IPS-15b (cell line): ENCODE results near the gene TRAF3IP1.
"Not testable (repeated sequence)": the region's sequence is repeated elsewhere in the genome, so short reads cannot be mapped to it uniquely, and the experiment has no call there.

ENCODE experiments used
- H3K27me3 ChIP-seq: one replicate; pipeline ENCODE4 v1.6.1; 2013; ENCODE audit warnings: low read length; ENCODE audit not compliant: control insufficient read depth, insufficient read depth
- H3K36me3 ChIP-seq: one replicate; pipeline ENCODE4 v1.6.1; 2013; ENCODE audit warnings: low read length; ENCODE audit not compliant: control insufficient read depth, insufficient read depth
- H3K4me1 ChIP-seq: one replicate; pipeline ENCODE4 v1.6.1; 2013; ENCODE audit warnings: mild to moderate bottlenecking, low read length; ENCODE audit not compliant: control insufficient read depth, insufficient read depth
- H3K4me3 ChIP-seq: one replicate; pipeline ENCODE4 v1.5.1; 2013; ENCODE audit warnings: low read depth, low read length
- H3K9ac ChIP-seq: one replicate; pipeline ENCODE4 v1.6.1; 2013; ENCODE audit warnings: low read depth, mild to moderate bottlenecking, low read length
- H3K9me3 ChIP-seq: one replicate; pipeline ENCODE4 v1.6.1; 2013; ENCODE audit warnings: mild to moderate bottlenecking, low read length; ENCODE audit not compliant: control insufficient read depth, insufficient read depth

TRAF3IP1 gene, protein sequence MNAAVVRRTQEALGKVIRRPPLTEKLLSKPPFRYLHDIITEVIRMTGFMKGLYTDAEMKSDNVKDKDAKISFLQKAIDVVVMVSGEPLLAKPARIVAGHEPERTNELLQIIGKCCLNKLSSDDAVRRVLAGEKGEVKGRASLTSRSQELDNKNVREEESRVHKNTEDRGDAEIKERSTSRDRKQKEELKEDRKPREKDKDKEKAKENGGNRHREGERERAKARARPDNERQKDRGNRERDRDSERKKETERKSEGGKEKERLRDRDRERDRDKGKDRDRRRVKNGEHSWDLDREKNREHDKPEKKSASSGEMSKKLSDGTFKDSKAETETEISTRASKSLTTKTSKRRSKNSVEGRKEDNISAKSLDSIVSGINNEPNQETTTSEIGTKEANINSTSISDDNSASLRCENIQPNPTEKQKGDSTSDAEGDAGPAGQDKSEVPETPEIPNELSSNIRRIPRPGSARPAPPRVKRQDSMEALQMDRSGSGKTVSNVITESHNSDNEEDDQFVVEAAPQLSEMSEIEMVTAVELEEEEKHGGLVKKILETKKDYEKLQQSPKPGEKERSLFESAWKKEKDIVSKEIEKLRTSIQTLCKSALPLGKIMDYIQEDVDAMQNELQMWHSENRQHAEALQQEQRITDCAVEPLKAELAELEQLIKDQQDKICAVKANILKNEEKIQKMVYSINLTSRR

DNA sequence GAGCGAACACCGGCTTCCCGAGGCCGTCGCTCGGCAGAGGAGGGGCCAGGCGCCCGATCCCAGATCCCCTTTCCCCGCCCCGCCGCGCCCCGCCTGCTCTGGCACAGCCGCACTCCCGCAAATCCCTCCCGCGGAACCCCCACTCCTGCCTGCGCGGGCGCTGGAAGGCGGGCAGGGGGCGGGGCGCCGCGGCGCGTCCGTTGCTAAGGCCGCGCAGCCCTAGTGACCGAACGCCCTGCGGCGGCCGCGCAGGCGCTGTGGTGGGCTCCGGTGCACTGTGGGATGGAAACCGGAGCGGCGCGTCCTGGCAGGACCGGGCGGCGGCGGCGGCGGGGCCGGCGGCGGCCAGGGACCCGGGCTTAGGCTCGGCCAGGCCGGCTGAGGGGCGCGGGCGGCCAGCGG, at the start of gene TRAF3IP1:
Gene TRAF3IP1 (plus strand): TSS at position 273 of the 402 bp plus-strand sequence. CDS start 145 bp downstream, outside the sequence.
- Histone ChIP-seq H3K4me1 (peaks cover 7% of the 10 kb centered on the region), H3K36me3 (peaks cover 5% of the 10 kb centered on the region), H3K9me3 (no peaks in the 10 kb centered on the region), H3K27me3 (no peaks in the 10 kb centered on the region), H3K9ac (peak within 1 kb of the TSS; percentile 60), H3K4me3 (peak within 1 kb of the TSS; percentile 66)

DNA sequence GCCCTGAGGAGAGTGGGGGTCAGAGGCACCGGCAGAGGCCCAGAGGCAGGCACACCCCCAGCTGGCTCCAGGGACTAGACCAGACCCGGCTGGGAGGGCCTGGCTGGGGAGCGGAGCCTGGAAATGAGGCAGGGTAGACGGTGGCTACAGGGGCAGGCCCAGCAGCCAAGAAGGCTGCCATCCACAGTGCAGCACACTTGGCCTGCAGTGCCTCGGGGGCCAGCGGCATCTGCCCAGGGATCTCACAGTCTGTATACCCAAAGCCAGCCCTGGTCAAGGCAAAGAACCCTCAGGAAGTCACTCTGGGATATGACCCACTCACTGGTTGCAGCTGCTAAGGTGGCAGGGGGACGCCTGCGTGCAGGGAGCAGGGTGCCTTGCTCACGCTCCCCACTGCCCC, 49.7 kb upstream of the TRAF3IP1 start:
- no peaks in the 10 kb centered on the region for H3K36me3 ChIP-seq

DNA sequence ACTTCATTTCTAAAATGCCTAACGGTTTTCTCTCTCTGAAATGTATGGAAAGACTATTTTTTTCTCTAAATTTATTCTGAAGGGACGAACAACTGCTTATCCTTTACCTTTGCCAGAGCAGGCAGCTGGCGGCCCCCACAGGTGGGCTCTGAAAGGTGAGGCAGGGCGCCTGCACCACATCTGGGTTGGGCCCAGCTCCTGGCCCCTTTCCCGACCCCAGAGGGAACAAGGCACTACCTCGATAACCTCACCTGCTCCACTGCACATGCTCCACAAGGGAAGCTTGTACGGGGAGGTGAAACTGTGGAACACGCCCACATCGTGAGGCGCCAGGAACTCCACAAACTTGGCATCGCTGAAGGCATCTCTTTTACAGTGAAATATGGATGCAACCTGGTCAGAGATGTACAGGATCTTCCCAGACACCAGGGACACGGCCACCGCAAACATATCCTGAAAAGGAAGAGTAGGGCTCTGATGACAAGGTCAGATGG, 49.2 kb upstream of the TRAF3IP1 start:
- H3K9ac ChIP-seq = no peak overlapping the region
- H3K4me3 ChIP-seq = no peak overlapping the region
- no peaks in the 10 kb centered on the region for H3K36me3 ChIP-seq
- no peaks in the 10 kb centered on the region for H3K4me1 ChIP-seq
- no peaks in the 10 kb centered on the region for H3K27me3 ChIP-seq
- H3K9me3 ChIP-seq = no peaks in the 10 kb centered on the region

More for the DNA sequence above, 49.7 kb upstream of the TRAF3IP1 start:
- Histone ChIP-seq H3K27me3 (no peaks in the 10 kb centered on the region), H3K9me3 (no peaks in the 10 kb centered on the region), H3K4me1 (no peaks in the 10 kb centered on the region), H3K4me3 (no peak overlapping the region), H3K9ac (no peak overlapping the region)

DNA sequence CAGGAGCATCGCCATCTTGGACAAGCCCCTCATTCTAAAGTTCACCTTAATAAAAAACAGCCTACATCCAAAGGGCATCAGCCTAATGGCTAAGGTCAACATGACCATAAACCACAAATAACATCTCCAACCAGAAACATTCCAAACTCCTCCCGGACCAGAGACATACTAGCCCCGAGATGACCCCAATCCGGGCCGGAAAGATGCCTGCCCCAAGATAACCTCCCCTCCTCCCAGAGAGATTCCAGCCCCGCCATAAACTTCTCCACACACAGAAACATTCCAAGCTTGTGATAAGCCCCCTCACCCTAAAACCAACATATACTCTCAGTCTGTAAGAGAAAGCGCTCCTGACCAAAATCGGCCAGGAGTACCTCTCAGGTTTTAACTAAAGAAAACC, 48.6 kb upstream of the TRAF3IP1 start:
- not testable (repeated sequence) for H3K27me3 ChIP-seq, H3K4me3 ChIP-seq, H3K36me3 ChIP-seq

DNA sequence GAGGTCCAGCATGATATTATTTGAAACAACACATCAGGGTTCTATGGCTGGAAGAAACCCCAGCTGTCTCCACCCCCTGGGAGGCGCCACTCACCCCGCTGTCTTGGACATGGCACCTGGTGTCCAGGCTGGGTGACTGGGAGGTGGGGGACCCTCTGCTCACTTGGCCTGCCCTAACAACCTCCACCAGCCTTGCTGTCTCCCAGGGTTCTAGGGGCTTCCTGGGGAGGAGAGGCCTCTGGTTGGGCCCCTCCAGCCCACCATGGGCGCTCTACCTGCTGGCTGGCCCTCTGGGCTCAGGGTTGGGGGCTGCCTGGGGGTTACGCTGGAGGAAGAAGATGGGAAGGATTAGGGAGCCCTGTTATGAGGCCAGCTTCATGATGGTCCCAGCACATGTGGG, 48.2 kb upstream of the TRAF3IP1 start:
- Histone ChIP-seq H3K36me3 (no peaks in the 10 kb centered on the region), H3K9me3 (no peaks in the 10 kb centered on the region), H3K27me3 (no peaks in the 10 kb centered on the region)

More for the DNA sequence above, 48.6 kb upstream of the TRAF3IP1 start:
- not testable (repeated sequence) for H3K9ac ChIP-seq, H3K9me3 ChIP-seq, H3K4me1 ChIP-seq

DNA sequence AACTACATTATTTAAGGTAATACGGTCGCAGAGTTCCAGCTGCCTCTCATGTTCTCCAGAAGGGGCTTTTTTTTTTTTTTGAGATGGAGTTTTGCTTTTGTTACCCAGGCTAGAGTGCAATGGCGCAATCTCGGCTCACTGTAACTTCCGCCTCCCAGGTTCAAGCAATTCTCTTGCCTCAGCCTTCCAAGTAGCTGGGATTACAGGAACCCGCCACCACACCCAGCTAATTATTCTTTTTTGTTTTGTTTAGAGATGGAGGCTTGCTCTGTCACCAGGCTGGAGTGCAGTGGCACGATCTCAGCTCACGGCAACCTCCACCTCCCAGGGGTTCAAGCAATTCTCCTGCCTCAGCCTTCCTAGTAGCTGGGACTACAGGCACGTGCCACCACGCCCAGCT, 46.9 kb upstream of the TRAF3IP1 start:
- not testable (repeated sequence) for H3K4me3 ChIP-seq, H3K27me3 ChIP-seq, H3K4me1 ChIP-seq, H3K9me3 ChIP-seq, H3K9ac ChIP-seq, H3K36me3 ChIP-seq

More for the DNA sequence above, 48.2 kb upstream of the TRAF3IP1 start:
- no peaks in the 10 kb centered on the region for H3K4me1 ChIP-seq
- no peak overlapping the region for H3K9ac ChIP-seq
- H3K4me3 ChIP-seq = no peak overlapping the region

DNA sequence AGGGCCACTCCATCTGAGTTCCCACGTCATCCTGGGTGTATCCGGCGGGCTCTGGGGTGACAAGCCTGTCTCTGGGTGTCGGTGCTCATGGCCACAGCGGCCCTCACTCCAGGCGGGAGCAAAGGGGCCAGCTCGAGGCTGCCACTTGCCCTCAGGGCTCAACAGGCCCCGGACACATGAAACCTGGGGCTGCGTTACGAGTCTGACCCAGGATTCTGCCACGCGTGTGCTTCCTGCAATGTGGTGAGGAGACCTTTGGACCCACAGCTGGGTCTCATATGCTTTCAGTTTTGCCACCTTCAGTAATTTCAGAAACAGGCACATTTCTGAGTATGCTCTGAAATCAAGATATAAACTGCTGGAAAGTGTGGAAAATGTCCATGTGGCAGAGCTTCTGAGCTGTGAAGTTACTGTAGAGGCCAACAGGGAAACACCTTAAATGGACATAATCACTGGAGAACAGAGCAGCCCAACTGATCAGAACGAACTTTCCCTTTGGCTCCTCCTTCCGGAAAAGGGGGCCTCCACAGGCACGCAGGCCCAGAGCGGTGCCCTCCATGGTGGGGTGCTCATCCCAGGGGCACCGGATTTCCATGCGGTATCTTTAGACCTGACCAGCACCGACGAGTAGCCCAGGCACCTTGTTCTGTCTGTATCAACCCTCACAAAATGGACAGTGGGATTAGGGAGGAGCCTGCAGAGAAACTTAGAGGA, 46.0 kb upstream of the TRAF3IP1 start:
- Histone ChIP-seq H3K9ac (no peak overlapping the region), H3K9me3 (no peaks in the 10 kb centered on the region), H3K4me3 (no peak overlapping the region), H3K27me3 (no peaks in the 10 kb centered on the region), H3K4me1 (no peaks in the 10 kb centered on the region), H3K36me3 (no peaks in the 10 kb centered on the region)

DNA sequence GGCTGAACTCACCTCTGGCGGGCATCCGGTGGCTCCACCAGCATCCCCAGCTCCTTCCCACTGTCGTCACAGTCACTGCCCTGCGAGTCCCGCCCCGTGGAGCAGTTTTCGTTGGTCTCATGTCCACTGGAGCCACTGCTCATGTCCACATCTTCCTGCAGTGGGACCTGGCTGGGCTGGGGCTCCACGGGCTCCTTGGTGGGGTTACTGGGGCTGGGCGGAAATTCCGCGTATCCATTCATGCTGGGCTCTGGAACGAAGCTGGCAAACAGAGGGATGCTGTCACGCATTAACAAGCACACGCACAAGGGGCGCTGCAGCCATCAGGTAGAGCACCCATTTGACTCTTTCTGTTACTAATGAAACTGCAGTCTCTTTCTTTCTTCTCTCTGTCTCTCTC, 42.6 kb upstream of the TRAF3IP1 start:
- Histone ChIP-seq H3K36me3 (no peaks in the 10 kb centered on the region), H3K4me3 (no peak overlapping the region), H3K9ac (no peak overlapping the region), H3K9me3 (no peaks in the 10 kb centered on the region), H3K27me3 (no peaks in the 10 kb centered on the region), H3K4me1 (no peaks in the 10 kb centered on the region)

DNA sequence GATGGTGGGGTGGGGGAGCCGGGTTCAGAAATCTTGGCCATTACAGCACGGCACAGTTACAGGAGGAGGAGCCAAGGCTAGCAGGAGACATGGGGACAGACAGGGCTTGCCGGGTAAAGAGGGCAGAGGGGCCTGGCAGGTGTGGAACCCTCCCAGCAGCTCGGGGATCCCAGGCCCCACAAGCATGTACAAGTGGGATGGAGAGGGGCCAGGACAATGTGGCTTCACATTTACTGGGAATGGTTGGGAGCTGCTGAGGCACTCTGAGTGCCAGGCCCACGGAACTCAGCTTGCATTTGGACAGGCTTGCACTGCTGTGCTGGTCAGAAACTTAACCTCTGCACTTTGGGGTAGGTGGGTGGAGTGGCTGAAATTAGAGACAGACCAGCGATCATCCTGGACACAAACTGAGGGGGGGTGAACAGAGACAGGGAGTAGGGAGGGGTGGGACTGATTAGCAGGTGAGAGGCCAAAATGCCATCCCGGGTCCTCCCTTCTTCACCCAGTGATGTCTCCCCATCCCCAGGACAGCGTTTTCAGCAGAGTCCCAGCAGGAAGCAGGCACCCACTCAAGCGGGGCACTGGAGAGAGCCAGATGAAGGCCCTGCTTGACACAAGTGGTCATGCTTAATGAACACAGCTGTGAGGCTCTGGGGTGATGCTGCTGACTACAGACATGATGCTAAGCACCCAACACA, 41.5 kb upstream of the TRAF3IP1 start:
- Histone ChIP-seq H3K27me3 (no peaks in the 10 kb centered on the region), H3K4me3 (no peak overlapping the region), H3K36me3 (no peaks in the 10 kb centered on the region), H3K9me3 (no peaks in the 10 kb centered on the region), H3K9ac (no peak overlapping the region), H3K4me1 (no peaks in the 10 kb centered on the region)

DNA sequence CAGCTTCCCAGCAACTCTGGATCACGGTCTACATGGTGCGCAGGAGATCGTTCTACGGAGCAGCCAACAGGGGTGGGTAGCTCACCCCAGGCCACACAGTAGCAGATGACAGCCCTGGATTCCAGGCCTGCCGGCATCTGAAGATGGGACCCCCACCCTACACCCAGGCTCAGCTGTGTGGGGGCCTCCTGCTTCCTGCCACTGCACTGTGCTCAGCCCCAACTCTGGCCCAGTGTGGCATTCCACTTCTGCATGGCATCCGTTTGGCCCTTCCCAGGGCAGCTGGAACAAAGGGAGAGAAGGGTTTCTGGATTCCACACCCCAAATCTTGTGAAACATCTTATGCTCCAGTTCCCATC, 41.0 kb upstream of the TRAF3IP1 start:
- Histone ChIP-seq H3K9me3 (no peaks in the 10 kb centered on the region), H3K4me1 (no peaks in the 10 kb centered on the region), H3K27me3 (no peaks in the 10 kb centered on the region), H3K36me3 (no peaks in the 10 kb centered on the region), H3K4me3 (no peak overlapping the region), H3K9ac (no peak overlapping the region)

DNA sequence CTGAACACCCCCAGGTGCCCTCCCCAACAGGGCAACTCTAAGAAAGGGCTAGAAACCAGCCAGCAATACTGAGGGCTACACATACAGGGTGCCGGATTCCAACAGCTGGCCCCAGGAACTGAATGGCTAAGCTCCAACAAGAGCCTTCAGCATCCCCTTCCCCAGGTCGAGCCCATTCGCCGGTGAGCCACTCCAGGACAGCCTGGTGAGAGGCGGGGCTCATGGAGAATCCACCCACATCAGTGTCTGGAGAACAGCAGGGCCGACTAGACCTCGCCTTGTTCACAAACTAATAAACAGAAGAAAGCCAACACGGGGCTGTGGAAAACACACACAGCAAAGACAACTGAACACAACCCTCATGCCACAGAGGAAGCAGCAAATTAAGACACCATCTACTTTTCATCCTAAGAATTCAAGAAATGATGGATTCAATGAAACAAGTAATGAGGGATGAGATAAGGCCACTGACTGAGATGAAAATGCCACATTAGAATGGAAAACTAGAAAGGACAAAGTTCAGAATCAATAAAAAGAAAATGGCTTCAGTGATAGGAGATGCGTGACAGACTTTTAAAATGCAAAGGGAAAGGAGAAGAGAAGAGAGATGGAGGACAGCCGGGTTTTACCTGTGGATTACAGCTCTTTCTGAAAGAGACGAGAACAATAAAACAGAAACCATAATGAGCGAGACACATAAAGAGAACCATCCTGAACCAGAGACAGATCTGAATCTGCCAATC, 40.1 kb upstream of the TRAF3IP1 start:
- no peaks in the 10 kb centered on the region for H3K36me3 ChIP-seq
- H3K4me1 ChIP-seq = no peaks in the 10 kb centered on the region
- no peaks in the 10 kb centered on the region for H3K9me3 ChIP-seq
- H3K27me3 ChIP-seq = no peaks in the 10 kb centered on the region
- H3K4me3 ChIP-seq = no peak overlapping the region
- H3K9ac ChIP-seq = no peak overlapping the region
